T-helper 2 cell (primary cell): ENCODE measurements around the gene CRYBG3.

Experiments used
- DNase-seq, 5 experiments: peaks; one replicate each; pipeline versions ENCODE4 v3.0.0 to v3.0.0-alpha.2; 2012 to 2022

Gene CRYBG3

DNA sequence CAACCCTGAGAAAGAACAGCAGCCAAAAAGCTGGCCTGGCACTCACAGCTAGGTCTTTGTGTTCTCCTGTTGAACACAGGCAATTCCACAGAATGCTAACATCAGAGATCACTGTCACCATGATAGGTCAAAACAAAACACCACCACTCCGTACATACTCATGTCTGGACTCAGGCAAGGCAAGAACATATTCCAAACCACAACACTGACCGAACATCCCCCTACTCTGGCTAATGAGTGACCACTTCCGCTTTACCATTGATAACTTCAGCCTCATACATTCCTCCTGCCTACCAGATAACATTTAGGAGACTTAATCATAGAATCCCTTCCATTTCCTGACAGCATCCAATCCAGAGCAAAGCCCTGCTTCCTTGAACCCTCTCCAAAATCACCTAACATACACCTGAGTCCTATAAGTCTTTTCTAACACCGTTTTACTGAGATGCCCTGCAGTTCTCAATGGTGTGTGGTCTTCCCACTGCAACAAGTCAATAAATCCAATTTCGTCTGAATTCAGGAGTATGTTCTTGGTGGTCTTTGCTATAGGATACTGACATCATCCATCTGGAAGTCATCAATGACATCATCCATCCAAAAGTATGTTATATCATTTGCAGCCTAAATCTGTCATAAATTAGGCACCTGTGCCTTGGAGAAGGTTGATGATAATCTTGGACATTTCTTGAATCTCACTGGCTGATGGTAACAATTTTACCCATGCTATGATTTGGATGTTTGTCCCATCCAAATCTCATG is 126.7 kb downstream of the CRYBG3 start:
- no peak for DNase-seq

DNA sequence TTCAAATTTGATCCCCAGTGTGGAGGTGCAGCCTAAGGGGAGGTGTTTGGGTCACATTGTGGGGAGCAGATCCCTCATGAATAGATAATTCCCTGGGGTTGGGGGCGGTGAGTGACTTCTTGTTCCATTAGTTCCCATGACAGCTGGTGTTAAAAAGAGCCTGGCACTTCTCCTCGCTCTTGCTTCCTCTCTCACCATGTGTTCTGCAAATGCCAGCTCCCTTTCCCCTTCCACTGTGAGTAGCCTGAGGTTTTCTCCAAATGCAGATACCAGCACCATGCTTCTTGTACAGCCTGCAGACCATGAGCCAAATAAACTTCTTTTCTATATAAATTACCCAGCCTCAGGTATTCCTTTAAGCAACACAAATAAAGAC is 127.3 kb downstream of the CRYBG3 start:
- no peak for DNase-seq

DNA sequence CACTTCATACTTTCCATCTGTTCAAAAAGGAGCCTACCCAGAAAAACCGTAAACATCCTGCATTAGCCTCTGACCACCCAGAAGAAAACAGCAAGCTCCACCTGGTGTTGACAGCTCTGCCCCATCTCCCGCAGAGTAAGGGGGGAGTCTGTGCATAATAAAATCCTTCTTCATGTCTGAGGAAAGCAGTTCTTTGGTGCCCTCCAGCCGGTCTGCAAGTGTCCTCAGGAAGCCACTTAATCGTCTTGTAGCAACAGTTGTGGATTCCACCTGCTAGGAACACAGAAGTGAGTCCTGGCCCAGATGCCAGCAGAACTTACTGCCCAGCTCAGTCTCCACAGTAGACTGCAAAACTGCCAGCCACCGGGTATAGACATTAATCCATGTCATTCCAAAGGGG is 127.9 kb downstream of the CRYBG3 start:
- no peak for DNase-seq

DNA sequence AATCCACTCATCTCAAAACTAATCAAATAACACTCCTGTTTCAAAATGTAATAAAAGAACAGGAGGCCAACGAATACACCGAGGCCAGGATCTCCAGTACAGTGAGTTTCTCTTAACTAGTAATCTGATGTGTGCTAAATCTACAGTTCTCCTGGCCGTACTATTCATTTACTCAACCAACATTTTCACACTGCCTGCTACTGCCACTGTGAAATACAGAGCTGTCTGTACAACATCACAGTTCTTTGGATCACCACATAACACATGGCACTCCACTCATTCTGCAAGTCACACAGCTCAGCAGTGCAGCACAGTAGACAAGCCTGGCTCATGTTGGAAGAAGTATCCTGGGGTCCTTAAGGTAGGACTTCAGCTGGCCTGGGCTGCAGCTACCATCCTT is 128.5 kb downstream of the CRYBG3 start:
- DNase-seq = peak in 1 of 5 experiments; percentile 32

DNA sequence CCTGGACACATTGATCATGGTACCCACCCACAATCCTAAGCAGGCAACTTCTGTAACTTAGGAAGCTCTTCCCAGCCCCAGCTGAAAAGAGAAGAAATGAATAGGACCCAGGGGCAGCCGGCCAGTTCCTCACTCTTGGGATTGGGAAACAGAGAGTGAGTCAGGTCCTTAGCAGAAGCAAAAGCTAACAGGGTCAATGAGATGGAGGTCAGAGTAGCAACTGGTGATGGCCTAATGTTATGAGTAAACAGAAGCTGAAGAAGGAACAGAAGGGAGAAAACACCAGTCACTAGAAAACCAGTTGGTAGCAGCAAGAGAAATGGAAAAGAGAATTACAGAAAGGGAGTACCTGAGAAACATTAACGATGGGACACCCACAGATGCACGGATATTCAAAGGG is 130.5 kb downstream of the CRYBG3 start:
- no peak for DNase-seq

DNA sequence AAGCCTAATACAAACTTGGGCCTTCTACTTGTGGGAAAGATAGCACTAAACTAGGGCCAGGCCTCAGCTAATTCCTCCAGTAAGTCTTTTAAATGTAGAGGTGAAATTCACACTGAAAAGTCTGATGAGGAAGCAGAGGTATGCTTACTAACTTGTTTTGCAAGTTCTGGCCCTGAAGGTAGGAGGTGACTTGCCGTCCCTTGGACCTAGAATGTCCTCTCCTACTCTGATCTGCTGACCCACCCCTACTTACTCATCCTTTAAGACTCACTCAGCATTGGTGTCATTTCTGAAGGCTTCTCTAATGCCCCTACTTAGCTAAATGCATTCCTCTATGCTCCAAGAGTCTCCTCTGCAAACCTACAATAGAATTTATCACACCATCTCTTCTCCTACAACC is 131.1 kb downstream of the CRYBG3 start:
- DNase-seq = no peak

DNA sequence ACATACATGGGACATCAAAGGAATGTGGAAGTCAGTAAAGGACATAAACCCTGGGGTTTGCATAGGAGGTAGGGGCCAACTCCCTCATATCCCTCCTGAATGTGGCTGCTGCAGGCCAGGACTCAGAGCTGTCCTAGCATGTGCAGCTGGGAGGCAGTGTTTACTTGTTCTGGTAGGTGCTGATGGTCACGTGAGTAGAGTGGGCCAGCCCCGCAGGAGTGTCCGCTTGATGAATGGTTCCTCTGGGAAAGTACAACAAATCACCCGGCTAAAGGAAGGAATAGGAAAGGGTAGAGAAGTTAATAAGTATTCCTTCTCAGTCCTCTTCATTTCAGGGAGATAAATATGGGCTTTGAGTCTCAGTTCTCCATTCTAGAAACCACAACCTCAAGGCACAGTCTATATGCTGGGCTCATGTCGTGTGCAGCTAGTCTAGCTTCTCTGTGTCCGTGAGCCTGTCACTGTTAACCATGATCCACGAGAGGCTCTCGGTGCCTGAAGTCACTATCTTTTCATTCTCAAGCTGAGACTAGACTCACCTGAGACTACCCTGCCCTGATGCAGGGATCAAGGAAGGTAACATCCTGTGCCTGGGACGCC is 132.5 kb downstream of the CRYBG3 start:
- DNase-seq = no peak

DNA sequence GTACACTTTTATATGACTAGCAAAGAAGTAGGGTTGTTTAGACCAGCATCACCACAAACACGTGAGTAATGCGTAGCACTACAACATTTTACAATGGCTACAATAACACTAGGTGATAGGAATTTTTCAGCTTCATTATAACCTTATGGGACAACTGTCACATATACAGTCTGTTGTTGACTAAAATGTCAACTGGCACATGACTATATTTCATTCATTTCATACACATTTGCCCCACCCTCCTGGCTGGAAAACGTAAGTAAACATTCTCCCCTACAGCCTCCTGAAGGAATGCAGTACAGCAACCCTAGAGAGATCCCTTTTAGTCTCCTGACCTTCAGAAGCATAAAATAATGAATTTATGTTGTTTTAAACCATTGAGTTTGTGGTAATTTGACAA is 134.2 kb downstream of the CRYBG3 start:
- no peak for DNase-seq

DNA sequence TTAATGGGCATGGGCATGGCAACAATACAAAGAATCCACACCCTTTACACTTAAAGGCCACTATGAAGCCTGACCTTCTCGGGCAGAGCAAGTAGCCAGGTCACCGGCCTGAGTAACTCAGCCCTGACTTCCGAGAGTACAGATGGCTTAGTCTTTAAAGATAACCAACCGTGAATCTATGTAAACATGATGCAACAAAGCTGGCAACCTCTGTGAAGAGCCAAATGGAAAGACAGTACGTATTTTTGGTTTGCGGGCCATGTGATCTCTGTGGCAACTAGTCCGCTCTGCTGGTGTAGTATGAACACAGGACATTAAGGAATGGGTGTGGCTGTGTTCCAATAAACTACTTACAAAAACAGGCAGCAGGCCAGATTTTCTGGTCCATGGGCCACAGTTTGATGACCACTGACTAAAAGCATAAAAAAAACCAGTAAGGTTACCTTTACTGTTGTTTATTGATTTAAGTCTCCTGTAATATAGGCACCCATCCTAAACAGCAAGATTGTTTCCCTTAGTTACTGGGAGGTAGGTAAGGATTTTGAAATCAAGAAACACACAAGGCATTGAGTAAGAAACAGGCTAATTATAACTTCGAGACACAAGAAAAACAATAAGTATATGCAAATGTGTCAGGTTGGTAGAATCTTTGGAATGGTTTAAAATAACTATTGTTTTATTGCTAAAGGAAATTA is 136.0 kb downstream of the CRYBG3 start:
- DNase-seq = no peak

DNA sequence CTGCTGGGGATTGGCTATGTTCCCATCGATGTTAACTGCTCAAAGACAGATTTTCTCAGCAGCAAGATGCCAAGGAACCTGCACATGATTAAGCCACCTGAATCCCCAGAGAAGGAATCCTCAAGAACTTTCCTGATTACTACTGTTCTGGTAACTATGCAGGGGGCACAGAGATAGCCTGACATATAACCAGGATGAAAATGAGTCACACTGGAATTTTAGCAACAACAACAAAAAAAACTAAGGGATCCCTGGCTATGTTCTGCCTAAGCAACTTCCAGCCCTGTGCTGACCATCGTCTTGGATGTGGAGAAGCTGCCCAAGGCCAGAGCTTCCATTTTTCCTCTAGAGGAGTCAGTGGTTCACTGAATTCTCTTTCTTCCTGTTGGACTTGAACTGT is 136.6 kb downstream of the CRYBG3 start:
- DNase-seq = no peak

DNA sequence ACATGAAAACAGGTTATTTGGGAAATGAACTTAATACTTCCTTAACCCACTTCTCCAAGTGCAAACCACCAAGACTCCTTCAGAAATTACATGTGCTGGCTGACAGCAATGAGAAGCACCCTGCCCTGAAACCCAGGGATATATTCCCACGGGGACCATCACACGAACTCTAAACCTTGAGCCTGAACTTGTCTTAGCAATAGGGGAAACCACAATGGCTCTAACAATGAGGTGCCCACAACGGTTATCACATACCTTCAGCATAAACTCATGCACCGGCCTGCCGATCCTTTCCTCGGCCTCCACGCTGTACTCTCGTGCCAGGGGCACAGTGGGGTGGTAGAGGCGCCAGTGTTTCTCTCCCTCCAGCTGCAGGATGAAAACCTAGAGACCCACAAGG is 137.0 kb downstream of the CRYBG3 start:
- no peak for DNase-seq

DNA sequence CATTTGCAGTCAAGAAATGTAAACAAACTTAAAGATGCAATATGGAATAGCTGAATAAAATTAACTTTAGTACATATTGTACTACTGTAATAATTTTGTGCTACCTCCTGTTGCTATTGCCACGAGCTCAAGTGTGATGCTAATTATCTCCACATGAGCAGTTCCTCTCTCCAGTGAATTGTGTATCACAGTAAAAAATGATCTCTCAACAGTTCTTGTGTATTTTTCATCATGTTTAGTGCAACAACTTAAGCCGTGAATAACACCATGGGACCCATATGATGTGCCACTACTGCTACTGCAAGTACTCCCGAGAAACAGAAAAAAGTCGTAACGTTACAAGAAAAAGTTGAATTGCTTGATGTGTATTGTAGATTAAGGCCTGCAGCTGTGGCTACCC is 138.1 kb downstream of the CRYBG3 start:
- no peak for DNase-seq

DNA sequence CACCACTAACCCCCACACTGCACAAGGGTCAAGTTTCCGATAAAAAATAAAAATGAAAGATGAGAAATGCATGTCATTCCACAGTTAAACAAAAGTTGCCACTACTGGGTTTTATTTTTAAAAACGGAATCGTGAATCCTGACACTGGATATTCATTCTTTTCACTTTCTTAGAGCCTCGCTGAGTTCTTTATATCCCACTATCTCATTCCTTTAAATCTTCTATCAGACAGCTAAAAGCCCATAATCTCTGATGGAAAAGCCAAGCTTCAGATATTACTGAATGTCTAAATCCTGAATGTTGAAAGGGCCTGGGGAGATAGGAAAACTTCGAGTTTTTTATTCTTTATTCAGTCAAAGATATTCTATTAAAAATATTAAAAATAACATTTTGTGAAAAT is 138.7 kb downstream of the CRYBG3 start:
- DNase-seq = no peak

DNA sequence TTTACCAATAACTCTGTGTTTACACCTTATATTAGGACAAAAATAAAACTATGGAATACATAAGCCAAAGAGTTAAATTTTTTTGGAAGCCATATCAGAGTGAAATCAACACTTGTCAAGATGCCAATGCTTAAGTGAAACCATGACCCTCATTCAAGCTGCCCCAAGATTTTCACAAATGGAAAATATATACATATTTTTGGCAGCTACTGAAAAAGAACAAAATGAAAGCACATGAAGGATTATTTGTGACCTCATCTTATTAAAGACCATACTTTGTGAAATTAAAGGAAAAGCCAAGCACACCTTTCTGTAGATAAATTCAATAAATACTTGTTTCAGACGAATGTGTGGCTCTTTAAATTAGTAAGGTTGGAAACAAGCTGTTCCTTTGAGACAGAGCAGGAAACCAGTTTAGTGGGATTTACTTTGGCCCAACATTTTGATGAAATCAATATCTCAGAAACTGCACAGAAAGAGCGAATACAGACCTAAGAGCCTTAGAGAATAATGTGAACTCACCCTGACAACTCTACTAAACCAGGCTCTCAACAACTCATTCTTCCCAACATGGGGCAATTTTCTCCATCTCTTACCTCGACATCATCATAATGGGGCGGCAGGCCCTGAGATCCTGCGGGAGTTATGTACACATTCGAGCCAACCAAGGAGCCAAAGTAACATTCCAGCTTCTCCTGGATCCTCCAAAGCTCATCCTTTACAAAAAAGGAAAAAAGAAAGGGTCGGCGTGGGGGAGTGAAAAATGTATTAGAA is 139.4 kb downstream of the CRYBG3 start:
- no peak for DNase-seq

DNA sequence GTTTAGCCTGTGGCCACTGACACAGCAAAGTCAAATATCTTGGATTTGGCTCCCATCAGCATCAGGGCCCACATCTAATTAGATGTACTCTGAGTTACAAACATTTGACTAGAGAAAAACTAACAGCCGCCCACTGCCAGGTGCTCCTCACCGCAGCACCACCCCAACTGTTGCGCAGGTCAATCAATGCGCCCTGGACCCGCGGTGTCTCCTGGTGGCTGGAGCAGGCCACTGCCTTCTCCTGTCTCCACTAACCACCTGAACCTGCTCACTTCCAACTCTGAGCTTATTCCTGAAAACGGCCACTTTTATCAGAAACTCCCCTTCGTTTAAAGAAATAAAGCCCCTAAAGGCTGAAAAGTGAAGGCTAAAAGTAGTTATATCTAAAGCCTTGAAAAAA is 146.2 kb downstream of the CRYBG3 start:
- no peak for DNase-seq

DNA sequence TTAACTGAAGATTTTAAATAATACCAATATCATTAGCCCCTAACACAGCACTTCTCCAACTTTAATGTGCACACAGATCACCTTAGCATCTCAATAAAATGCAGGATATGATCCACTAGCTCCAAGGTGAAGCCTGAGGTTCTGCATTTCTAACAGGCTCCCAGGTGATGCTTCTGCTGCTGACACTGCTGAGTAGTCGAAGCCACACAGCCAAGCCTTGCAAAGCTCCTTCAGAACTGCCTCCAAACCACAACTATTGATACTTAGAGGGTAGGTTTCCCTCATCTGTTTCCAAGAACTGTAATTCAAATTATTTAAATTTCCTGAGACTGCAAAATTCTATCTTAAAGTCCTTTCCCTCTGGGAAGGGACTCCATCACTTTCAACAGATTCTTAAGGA is 146.6 kb downstream of the CRYBG3 start:
- DNase-seq = peak in 1 of 5 experiments; percentile 69

DNA sequence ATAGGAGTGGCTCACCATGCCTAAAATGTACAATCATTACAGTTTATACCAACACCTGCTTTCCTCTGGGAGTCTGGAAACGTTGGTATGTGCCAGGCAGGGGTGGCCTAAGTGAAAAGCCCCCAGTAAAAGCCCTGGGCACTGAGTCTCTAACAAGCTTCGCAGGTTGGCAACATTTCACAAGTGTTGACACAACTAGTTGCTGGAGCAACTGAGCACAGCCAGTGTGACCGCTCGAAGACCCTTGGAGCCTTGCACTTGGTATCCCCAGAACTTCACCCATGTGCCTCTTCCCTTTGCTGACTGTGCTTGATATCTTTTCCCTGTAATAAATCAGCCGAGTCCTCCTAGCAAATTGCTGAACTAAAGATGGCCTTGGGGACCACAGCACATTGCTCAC is 147.7 kb downstream of the CRYBG3 start:
- DNase-seq = no peak

DNA sequence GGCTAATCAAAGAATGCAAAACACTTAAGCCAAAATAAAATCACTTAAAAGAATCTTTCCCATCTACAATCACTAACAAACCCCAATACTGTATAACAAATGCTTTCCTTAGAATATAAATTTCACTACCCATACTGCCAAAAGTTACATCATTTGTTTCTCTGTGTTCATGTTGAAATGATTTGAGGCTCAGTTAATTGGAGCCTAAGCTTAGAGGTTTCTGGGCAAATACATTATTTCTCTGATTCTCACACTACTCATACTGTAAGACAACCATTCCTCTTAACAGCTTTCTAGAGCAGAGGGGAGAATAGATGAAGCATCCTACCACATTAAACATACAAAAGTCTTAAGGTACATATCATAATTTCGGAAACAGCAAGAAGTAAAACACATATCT is 148.3 kb downstream of the CRYBG3 start:
- no peak for DNase-seq

DNA sequence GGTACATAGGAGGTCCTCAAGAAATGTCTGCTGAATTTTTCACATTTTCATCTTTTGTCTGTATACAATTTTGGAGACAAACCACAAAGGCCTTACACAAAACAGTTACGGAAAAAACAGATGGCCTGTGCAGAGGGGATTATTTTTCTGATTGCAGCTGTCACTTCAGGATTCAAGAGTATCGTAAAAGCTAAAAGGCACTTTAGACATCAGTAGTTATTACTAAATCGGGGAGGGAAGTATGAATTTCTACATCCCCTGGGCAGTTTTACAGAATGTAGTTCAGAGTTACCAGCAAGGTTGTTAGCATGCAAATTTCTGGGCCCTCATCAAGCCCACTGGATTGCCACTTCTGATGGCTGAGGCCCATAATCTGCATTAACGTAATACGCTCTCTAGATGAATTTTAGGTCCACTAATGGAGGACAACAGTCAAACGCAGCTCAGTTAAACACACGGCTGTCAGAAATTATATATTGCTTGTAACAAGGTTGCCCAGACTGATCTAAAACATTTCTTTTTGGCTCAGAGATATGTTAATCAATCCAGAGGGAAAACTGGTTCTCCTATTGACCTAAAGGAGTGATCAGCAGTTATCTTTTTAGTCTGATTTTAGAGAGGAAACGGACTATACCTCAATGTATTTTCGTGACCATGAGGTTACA is 149.3 kb downstream of the CRYBG3 start:
- no peak for DNase-seq

DNA sequence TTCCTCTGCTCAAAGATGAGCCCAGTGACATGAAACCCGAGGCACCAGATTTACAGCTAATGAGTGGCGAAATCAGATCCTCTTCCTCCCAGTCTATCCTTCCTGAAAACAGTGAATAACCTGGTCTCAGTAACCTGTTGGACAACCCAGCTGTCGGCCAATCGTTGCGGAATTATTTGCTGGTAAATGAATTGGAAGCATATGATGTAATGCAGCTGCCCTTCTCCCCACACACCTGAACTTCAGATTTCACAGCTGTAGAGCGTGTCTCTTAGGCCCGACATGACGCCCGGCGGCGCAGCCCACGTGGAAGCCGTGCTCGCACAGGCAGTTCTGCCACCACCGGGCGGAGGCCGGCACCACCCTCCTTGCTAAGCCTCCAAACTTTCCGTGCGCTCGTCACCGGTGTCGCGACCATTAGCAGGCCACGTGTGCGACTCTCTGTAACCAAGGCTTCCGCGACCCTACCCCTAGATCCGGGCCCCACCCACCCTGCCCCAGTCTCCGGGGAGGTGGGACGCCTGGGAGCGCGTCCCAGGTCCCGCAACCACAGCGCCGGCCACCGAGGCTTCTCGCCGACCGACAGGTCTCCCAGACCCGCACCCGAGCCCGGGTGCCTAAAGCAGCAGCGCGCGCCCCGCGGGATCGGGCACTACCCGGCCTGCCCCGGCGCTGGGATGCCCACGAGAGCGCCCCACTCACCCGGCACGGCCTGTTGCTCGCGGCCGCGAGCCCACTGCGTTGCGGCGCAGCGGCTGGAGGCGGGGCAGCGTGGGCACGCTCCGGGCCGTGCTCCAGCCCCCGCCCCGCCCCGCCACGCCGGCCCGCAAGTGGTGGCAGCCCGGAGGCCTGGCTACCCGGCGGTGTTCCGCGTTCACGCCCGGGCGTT is 150.1 kb downstream of the CRYBG3 start, which contains the start of gene RIOX2:
RIOX2 (minus strand) TSS at position 753 of the 889 bp plus-strand sequence. CDS start 4,838 bp downstream, outside the sequence.
- DNase-seq = peak; percentile 47 to 93 (median 67)

DNA sequence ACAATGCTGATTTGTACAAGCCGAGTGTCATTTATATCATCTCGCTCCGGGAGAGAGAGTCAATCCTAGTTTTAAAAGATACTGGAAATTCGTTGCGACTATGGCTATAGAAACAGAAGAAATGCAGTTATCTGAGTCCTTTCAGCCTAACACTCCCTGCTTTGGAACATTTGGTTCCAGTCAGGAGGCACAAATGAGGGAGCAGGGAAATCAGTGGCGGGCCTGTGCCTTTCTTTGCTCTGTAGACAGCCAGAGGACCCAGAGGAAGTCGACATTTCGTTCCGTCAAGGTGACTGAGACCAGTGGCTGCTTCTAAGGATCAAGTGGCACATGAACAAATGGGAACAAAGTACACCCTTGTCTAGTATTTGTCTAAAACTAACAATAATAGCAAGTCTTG is 151.2 kb downstream of the CRYBG3 start:
- no peak for DNase-seq

DNA sequence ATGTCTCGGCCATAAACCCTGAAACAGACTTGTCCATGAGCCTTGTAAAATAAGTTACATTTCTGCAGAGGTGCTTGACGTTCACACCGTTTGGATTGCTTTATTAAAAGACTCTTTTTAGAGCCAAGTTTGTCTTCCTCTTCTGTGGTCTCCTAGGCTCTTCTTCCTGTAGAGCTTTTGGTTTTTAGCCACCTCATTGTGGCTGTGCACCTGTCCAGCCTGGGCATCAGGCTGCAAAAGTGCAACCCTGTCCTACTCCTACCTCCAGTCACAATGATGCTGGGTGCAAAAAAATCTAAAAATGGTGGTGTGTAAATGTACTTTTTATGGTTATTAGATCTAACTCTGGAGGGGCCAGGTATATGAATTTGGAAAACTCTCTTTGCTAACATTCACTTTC is 153.2 kb downstream of the CRYBG3 start:
- DNase-seq = no peak
